ENCODE measurements around the gene GHR.

- TF ChIP-seq, protein P1, sequence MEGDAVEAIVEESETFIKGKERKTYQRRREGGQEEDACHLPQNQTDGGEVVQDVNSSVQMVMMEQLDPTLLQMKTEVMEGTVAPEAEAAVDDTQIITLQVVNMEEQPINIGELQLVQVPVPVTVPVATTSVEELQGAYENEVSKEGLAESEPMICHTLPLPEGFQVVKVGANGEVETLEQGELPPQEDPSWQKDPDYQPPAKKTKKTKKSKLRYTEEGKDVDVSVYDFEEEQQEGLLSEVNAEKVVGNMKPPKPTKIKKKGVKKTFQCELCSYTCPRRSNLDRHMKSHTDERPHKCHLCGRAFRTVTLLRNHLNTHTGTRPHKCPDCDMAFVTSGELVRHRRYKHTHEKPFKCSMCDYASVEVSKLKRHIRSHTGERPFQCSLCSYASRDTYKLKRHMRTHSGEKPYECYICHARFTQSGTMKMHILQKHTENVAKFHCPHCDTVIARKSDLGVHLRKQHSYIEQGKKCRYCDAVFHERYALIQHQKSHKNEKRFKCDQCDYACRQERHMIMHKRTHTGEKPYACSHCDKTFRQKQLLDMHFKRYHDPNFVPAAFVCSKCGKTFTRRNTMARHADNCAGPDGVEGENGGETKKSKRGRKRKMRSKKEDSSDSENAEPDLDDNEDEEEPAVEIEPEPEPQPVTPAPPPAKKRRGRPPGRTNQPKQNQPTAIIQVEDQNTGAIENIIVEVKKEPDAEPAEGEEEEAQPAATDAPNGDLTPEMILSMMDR (IDR thresholded peaks at IDR 0.05), result no peak
- TF ChIP-seq POLR2A (IDR thresholded peaks at IDR 0.05), result no peak
These were observed 69.7 kb downstream of the GHR start for GRCh38 chr5:42492974-42493373.
